ENCODE data around the gene TMEM266.

Gene TMEM266

GRCh38 chr15:76176059-76176458 is 116.3 kb downstream of the TMEM266 start:
- TF ChIP-seq SP1 (IDR thresholded peaks at IDR 0.05), result no peak
- no peak for TF ChIP-seq L3MBTL2 (conservative IDR thresholded peaks at IDR 0.05)
- TF ChIP-seq LEF1 (IDR thresholded peaks at IDR 0.05; ENCODE audit: borderline replicate concordance), result no peak
- no peak for DNase-seq (ENCODE audit: extremely low spot score)
- POLR2A ChIA-PET, result no interaction called here
- CTCF ChIA-PET, result no interaction called here

- POLR2A ChIA-PET, result no interaction called here
- no peak for TF ChIP-seq ARNT (IDR thresholded peaks at IDR 0.05)
- TF ChIP-seq TARDBP (IDR thresholded peaks at IDR 0.05), result no peak
- no peak for TF ChIP-seq SUZ12 (IDR thresholded peaks at IDR 0.05)
- no peak for TF ChIP-seq NFRKB (IDR thresholded peaks at IDR 0.05)
- no peak for TF ChIP-seq CTBP1 (IDR thresholded peaks at IDR 0.05; ENCODE audit: borderline replicate concordance)
- DNase-seq (ENCODE audit: extremely low spot score), result no peak
- CTCF ChIA-PET, result no interaction called here
Measured at GRCh38 chr15:76176487-76177085, 116.8 kb downstream of the TMEM266 start.

GRCh38 chr15:76177491-76178040 is 117.8 kb downstream of the TMEM266 start:
- no peak for TF ChIP-seq ARNT (IDR thresholded peaks at IDR 0.05)
- TF ChIP-seq SP1 (IDR thresholded peaks at IDR 0.05), result no peak
- no peak for TF ChIP-seq NFRKB (IDR thresholded peaks at IDR 0.05)
- TF ChIP-seq ZNF384 (IDR thresholded peaks at IDR 0.05), result no peak
- ChIA-PET POLR2A (no interaction called here), CTCF (no interaction called here)
- DNase-seq (ENCODE audit: extremely low spot score), result no peak

- ChIA-PET CTCF (no interaction called here), POLR2A (no interaction called here)
- no peak for DNase-seq (ENCODE audit: extremely low spot score)
- TF ChIP-seq TARDBP (IDR thresholded peaks at IDR 0.05) (no peak), HDGF (IDR thresholded peaks at IDR 0.05; ENCODE audit: borderline replicate concordance) (no peak), FOXK2 (IDR thresholded peaks at IDR 0.05) (no peak), ARNT (IDR thresholded peaks at IDR 0.05) (no peak), ELF4 (IDR thresholded peaks at IDR 0.05) (no peak), SUZ12 (IDR thresholded peaks at IDR 0.05) (no peak), NFRKB (IDR thresholded peaks at IDR 0.05) (no peak), BHLHE40 (IDR thresholded peaks at IDR 0.05; ENCODE audit: borderline replicate concordance) (no peak), FOXM1 (IDR thresholded peaks at IDR 0.05; ENCODE audit: borderline replicate concordance) (no peak)
Measured at GRCh38 chr15:76178296-76179000, 118.7 kb downstream of the TMEM266 start.

- TF ChIP-seq SUZ12 (IDR thresholded peaks at IDR 0.05), result no peak
- TF ChIP-seq FOXA1 (IDR thresholded peaks at IDR 0.05), result no peak
- no peak for TF ChIP-seq ELF4 (IDR thresholded peaks at IDR 0.05)
- no peak for TF ChIP-seq ZNF384 (IDR thresholded peaks at IDR 0.05)
- TF ChIP-seq L3MBTL2 (conservative IDR thresholded peaks at IDR 0.05), result no peak
- no peak for TF ChIP-seq PKNOX1 (IDR thresholded peaks at IDR 0.05)
- ChIA-PET POLR2A (interaction anchor here (0.5 to 1.1 kb wide), 2 partner anchors 10 to 1706 kb away, joined by 3 read pairs; no protein-coding TSS in a partner anchor), CTCF (no interaction called here)
- DNase-seq (ENCODE audit: extremely low spot score), result no peak
Measured at GRCh38 chr15:76179023-76179422, 119.2 kb downstream of the TMEM266 start.

- CTCF ChIA-PET, result no interaction called here
- DNase-seq (ENCODE audit: extremely low spot score), result no peak
- TF ChIP-seq SUZ12 (IDR thresholded peaks at IDR 0.05), result no peak
- no peak for TF ChIP-seq ZNF384 (IDR thresholded peaks at IDR 0.05)
- TF ChIP-seq BHLHE40 (IDR thresholded peaks at IDR 0.05; ENCODE audit: borderline replicate concordance), result no peak
- no peak for TF ChIP-seq CTBP1 (IDR thresholded peaks at IDR 0.05; ENCODE audit: borderline replicate concordance)
- no peak for TF ChIP-seq FOXK2 (IDR thresholded peaks at IDR 0.05)
- TF ChIP-seq FOXM1 (IDR thresholded peaks at IDR 0.05; ENCODE audit: borderline replicate concordance), result no peak
- TF ChIP-seq SP1 (IDR thresholded peaks at IDR 0.05), result no peak
- no peak for TF ChIP-seq LEF1 (IDR thresholded peaks at IDR 0.05; ENCODE audit: borderline replicate concordance)
- TF ChIP-seq L3MBTL2 (conservative IDR thresholded peaks at IDR 0.05), result no peak
- TF ChIP-seq NFRKB (IDR thresholded peaks at IDR 0.05), result no peak
- no peak for TF ChIP-seq HDGF (IDR thresholded peaks at IDR 0.05; ENCODE audit: borderline replicate concordance)
- TF ChIP-seq FOXA1 (IDR thresholded peaks at IDR 0.05), result no peak
- TF ChIP-seq ARNT (IDR thresholded peaks at IDR 0.05), result no peak
- POLR2A ChIA-PET, result no interaction called here
Measured at GRCh38 chr15:76180321-76180720, 120.5 kb downstream of the TMEM266 start.

- CTCF ChIA-PET, result no interaction called here
- no peak for DNase-seq (ENCODE audit: extremely low spot score)
- TF ChIP-seq BHLHE40 (IDR thresholded peaks at IDR 0.05; ENCODE audit: borderline replicate concordance), result no peak
- no peak for TF ChIP-seq PKNOX1 (IDR thresholded peaks at IDR 0.05)
- no peak for TF ChIP-seq SP1 (IDR thresholded peaks at IDR 0.05)
- no peak for TF ChIP-seq LEF1 (IDR thresholded peaks at IDR 0.05; ENCODE audit: borderline replicate concordance)
- no peak for TF ChIP-seq ARNT (IDR thresholded peaks at IDR 0.05)
- TF ChIP-seq ZNF384 (IDR thresholded peaks at IDR 0.05), result no peak
- no peak for TF ChIP-seq SUZ12 (IDR thresholded peaks at IDR 0.05)
- TF ChIP-seq HDGF (IDR thresholded peaks at IDR 0.05; ENCODE audit: borderline replicate concordance), result no peak
- no peak for TF ChIP-seq FOXA1 (IDR thresholded peaks at IDR 0.05)
- no peak for TF ChIP-seq FOXK2 (IDR thresholded peaks at IDR 0.05)
- no peak for TF ChIP-seq CTBP1 (IDR thresholded peaks at IDR 0.05; ENCODE audit: borderline replicate concordance)
- no peak for TF ChIP-seq L3MBTL2 (conservative IDR thresholded peaks at IDR 0.05)
- TF ChIP-seq TARDBP (IDR thresholded peaks at IDR 0.05), result no peak
- no peak for TF ChIP-seq NFRKB (IDR thresholded peaks at IDR 0.05)
- no peak for TF ChIP-seq FOXM1 (IDR thresholded peaks at IDR 0.05; ENCODE audit: borderline replicate concordance)
- no peak for TF ChIP-seq ELF4 (IDR thresholded peaks at IDR 0.05)
- POLR2A ChIA-PET, result no interaction called here
Measured at GRCh38 chr15:76181705-76182107, 121.9 kb downstream of the TMEM266 start.
